Kidney (tissue), 14 donors: Measurements from ENCODE around the gene CPXM2. TPM values are rescaled to one million over a fixed set of nuclear protein-coding genes. Genes with fewer than 3 reads are reported as not detected.

ENCODE experiments used
- DNase-seq, 5 donors: peaks; one replicate each; pipeline ENCODE4 v3.0.0-alpha.2; 2013 to 2020
- FAIRE-seq: peaks from 2 replicates; lab custom pipeline; 2012; peaks lifted over from hg19 to GRCh38; lab: Jason Lieb, UNC
- H3K27ac ChIP-seq, 2 donors: one replicate each; pipeline ENCODE4 v1.7.0; 2013; ENCODE audit warnings: low read depth in 2 of 2, low read length in 2 of 2, inconsistent platforms in 1 of 2
- H3K27me3 ChIP-seq: one replicate; pipeline ENCODE4 v1.7.1; 2013; ENCODE audit warnings: low read length, inconsistent platforms; ENCODE audit not compliant: control insufficient read depth, insufficient read depth
- H3K36me3 ChIP-seq, 3 donors: one replicate each; pipeline versions ENCODE4 v1.7.0 to v1.7.1; 2013; ENCODE audit warnings: low read length in 3 of 3, control low read depth in 1 of 3, inconsistent platforms in 1 of 3; ENCODE audit not compliant: insufficient read depth in 3 of 3, control insufficient read depth in 2 of 3
- H3K4me1 ChIP-seq, 3 donors: one replicate each; pipeline versions ENCODE4 v1.7.0 to v1.7.1; 2013; ENCODE audit warnings: low read length in 3 of 3, inconsistent platforms in 1 of 3, low read depth in 1 of 3; ENCODE audit not compliant: control insufficient read depth in 2 of 3, insufficient read depth in 2 of 3
- H3K4me3 ChIP-seq, 3 donors: one replicate each; pipeline versions ENCODE4 v1.7.0 to v1.8.1; 2013; ENCODE audit warnings: low read length in 3 of 3, control low read depth in 1 of 3, inconsistent platforms in 1 of 3
- H3K9ac ChIP-seq, 3 donors: one replicate each; pipeline versions ENCODE4 v1.7.0 to v1.7.1; 2013; ENCODE audit warnings: low read length in 3 of 3, control low read depth in 1 of 3, inconsistent platforms in 1 of 3
- H3K9me3 ChIP-seq, 3 donors: one replicate each; pipeline versions ENCODE4 v1.7.0 to v1.7.1; 2013; ENCODE audit warnings: low read length in 3 of 3, control low read depth in 1 of 3, inconsistent platforms in 1 of 3; ENCODE audit not compliant: control insufficient read depth in 2 of 3, insufficient read depth in 1 of 3
- intact Hi-C: fragments of 100-400 bp; cut with DNase I; formaldehyde crosslinking; loops from one replicate; pipeline ENCODE4 v1.11.1; 2022
- polyA plus RNA-seq: library from polyadenylated mRNA; stranded (reverse); fragments of 350-450 nt; fragmentation: Illumina TruSeq; extraction: RNeasy Lipid Tissue Mini Kit (QIAGEN cat#74804); gene quantifications from one replicate; pipeline ENCODE4 v1.2.3, GENCODE V29; 2014; ENCODE audit warnings: low read depth, low replicate concordance; ENCODE audit not compliant: insufficient read depth
- total RNA-seq: library from RNA; stranded (reverse); fragmentation: NEBNext Ultra II Directional; extraction: Animal tissue kit (Norgen Biotek cat#: 25700); gene quantifications from one replicate; pipeline ENCODE4 v1.2.1, GENCODE V29; 2021
- TF ChIP-seq, protein P1 (sequence below): IDR thresholded peaks from 3 replicates; pipeline ENCODE4 v1.5.1; 2012; ENCODE audit warnings: mild to moderate bottlenecking, moderate library complexity, borderline replicate concordance; ENCODE audit not compliant: insufficient read depth; ENCODE audit errors: extremely low read depth
- donor health status: control.
- donor health status: control.
- donor health status: control.
- donor health status: control.
- donor health status: control.
- donor health status: DM: yes; HTN: yes; CAD: no.
- donor health status: Normal renal cell carcinoma (clear cell type).

The CPXM2 gene
- total and polyA plus RNA-seq, 2 donors from 2014 or later, result 18.1 to 18.5 TPM

DNA sequence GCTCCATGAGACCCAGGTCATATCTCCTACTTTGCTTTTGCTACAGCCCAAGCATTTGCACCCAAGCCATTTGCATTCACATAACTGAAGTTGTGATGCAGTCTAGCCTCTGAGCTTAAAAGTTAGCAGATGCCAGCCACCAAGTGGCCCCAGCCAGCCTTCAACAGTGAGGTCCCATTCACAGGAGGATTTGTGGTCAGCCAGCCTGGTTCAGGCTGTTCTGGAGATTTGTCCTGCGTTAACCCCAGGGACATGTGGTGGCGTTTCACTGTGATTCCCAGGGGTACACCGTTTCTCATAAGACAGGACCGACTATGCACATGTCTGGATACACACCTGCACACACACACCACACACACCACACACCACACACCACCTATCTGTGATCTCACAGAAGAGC, 174.3 kb downstream of the CPXM2 start:
- no peak overlapping the region for H3K9ac ChIP-seq
- FAIRE-seq (no peak), DNase-seq (no peak)
- H3K4me1 ChIP-seq, result no peaks in the 10 kb centered on the region
- H3K36me3 ChIP-seq, result no peaks in the 10 kb centered on the region
- no peaks in the 10 kb centered on the region for H3K27me3 ChIP-seq
- H3K27ac ChIP-seq, result no peak overlapping the region
- TF ChIP-seq, protein P1, sequence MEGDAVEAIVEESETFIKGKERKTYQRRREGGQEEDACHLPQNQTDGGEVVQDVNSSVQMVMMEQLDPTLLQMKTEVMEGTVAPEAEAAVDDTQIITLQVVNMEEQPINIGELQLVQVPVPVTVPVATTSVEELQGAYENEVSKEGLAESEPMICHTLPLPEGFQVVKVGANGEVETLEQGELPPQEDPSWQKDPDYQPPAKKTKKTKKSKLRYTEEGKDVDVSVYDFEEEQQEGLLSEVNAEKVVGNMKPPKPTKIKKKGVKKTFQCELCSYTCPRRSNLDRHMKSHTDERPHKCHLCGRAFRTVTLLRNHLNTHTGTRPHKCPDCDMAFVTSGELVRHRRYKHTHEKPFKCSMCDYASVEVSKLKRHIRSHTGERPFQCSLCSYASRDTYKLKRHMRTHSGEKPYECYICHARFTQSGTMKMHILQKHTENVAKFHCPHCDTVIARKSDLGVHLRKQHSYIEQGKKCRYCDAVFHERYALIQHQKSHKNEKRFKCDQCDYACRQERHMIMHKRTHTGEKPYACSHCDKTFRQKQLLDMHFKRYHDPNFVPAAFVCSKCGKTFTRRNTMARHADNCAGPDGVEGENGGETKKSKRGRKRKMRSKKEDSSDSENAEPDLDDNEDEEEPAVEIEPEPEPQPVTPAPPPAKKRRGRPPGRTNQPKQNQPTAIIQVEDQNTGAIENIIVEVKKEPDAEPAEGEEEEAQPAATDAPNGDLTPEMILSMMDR, result no peak
- H3K9me3 ChIP-seq, result peaks cover 0 to 14% (median 0%) of the 10 kb centered on the region in 3 donors
- no peak overlapping the region for H3K4me3 ChIP-seq
- intact Hi-C loops, result no loop called here

DNA sequence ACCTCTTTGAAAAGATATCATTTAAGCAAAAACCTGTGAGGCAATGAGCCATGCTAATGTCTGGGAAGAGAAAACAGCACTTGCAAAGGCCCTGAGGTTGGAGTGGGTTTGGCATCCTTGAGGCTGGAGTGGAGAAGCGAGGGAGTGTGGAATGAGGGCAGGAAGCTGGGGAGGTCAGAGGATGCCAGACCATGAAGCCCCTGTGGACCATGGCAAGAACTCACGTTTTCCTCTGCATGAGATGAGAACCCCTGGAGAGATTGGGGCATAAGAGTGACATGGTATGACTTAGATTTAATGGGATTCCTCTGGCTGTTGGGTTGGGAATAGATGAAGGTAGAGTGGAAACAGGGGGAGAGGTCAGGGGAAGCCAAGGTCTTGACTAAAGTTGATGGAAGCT, 176.1 kb downstream of the CPXM2 start:
- intact Hi-C loops, result no loop called here
- no peak overlapping the region for H3K4me3 ChIP-seq
- no peak overlapping the region for H3K9ac ChIP-seq
- H3K27ac ChIP-seq, result no peak overlapping the region
- no peaks in the 10 kb centered on the region for H3K27me3 ChIP-seq
- no peak for DNase-seq
- no peaks in the 10 kb centered on the region for H3K4me1 ChIP-seq
- TF ChIP-seq, protein P1, result no peak
- H3K36me3 ChIP-seq, result no peaks in the 10 kb centered on the region
- no peak for FAIRE-seq
- H3K9me3 ChIP-seq, result peaks cover 0 to 14% (median 0%) of the 10 kb centered on the region in 3 donors

DNA sequence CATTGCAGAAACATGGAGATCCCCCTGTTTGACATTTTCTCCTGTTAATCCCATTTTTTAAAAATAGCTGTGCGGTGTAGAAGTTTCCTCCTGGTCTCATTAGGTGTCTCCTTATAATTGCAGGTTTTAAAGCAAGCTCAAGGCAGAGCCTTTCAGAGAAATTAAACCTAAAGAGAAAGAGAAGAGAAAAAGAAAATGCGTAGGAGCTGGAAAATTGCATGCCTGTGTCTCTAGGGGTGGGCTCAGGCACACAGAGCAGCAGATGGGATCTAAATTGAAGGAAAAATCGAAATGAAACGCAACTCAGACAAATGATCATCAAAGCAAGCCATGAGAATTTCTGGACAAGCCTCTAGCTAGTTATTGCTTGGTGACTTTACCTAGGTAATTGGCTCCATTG, 185.4 kb downstream of the CPXM2 start:
- TF ChIP-seq, protein P1, result no peak
- Histone ChIP-seq H3K9ac (no peak overlapping the region), H3K27me3 (no peaks in the 10 kb centered on the region), H3K36me3 (no peaks in the 10 kb centered on the region), H3K4me3 (no peak overlapping the region), H3K4me1 (no peaks in the 10 kb centered on the region), H3K9me3 (no peaks in the 10 kb centered on the region), H3K27ac (no peak overlapping the region)
- DNase-seq, result no peak
- intact Hi-C loops, result no loop called here
- FAIRE-seq, result no peak

DNA sequence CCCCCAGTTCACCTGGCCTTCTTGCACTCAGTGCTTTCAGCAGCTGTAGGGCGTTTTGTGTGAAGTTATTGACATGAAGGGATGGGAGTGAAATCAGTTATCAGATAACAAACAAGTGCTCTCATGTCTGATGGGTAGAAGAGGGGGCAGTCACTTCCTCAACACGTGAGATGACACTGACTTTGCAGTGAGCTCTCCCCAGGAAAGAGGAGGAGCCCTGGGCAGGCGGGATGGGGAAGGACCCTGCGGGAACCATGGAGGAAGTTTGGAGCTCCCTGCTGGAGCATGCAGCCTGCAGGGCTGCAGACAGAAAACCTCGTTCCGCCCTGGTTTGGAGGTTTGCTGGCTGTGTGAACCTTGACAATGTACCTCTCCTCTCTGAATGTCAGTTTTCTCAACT, 186.8 kb downstream of the CPXM2 start:
- Histone ChIP-seq H3K4me1 (no peaks in the 10 kb centered on the region), H3K27ac (no peak overlapping the region), H3K4me3 (no peak overlapping the region), H3K27me3 (no peaks in the 10 kb centered on the region), H3K36me3 (no peaks in the 10 kb centered on the region), H3K9ac (no peak overlapping the region), H3K9me3 (no peaks in the 10 kb centered on the region)
- no peak for FAIRE-seq
- TF ChIP-seq, protein P1, result no peak
- intact Hi-C loops, result no loop called here
- no peak for DNase-seq
